T-helper 2 cell treated with Interferon-gamma antibody and Interleukin-4, amounts not matched to agents 5 μg/mL and 100 μg/mL, for 36 hours (primary cell): ENCODE data around the gene ECHDC1.
"Not testable (repeated sequence)": the region's sequence is repeated elsewhere in the genome, so short reads cannot be mapped to it uniquely, and the experiment has no call there.

Experiments used
- DNase-seq: peaks from one replicate; pipeline ENCODE4 v3.0.0; 2021; ENCODE audit warnings: low spot score
- H3K27ac Mint-ChIP-seq: one replicate; pipeline ENCODE4 v1.8.0; 2021; ENCODE audit warnings: mild to moderate bottlenecking, mixed read lengths
- H3K27me3 Mint-ChIP-seq: one replicate; pipeline ENCODE4 v1.8.0; 2021; ENCODE audit warnings: low read depth, mixed read lengths
- H3K36me3 Mint-ChIP-seq: one replicate; pipeline ENCODE4 v1.8.0; 2021; ENCODE audit warnings: low read depth, mixed read lengths
- H3K4me1 Mint-ChIP-seq: one replicate; pipeline ENCODE4 v1.8.0; 2021; ENCODE audit warnings: low read depth, mixed read lengths
- H3K4me3 Mint-ChIP-seq: one replicate; pipeline ENCODE4 v1.8.0; 2022; ENCODE audit warnings: mild to moderate bottlenecking, moderate library complexity, mixed read lengths
- H3K9me3 Mint-ChIP-seq: one replicate; pipeline ENCODE4 v1.8.0; 2021; ENCODE audit warnings: mixed read lengths

The ECHDC1 gene

GRCh38 chr6:127352524-127352923 is 9.1 kb upstream of the ECHDC1 start:
- H3K9me3 Mint-ChIP-seq: peaks cover 40% of the 10 kb centered on the region
- H3K27ac Mint-ChIP-seq: no peak overlapping the region
- no peak overlapping the region for H3K4me3 Mint-ChIP-seq
- DNase-seq: no peak
- H3K4me1 Mint-ChIP-seq: no peaks in the 10 kb centered on the region
- H3K27me3 Mint-ChIP-seq: no peaks in the 10 kb centered on the region
- H3K36me3 Mint-ChIP-seq: peaks cover 3% of the 10 kb centered on the region

- H3K27ac Mint-ChIP-seq: no peak overlapping the region
Measured at GRCh38 chr6:127349980-127350379, 6.6 kb upstream of the ECHDC1 start.

GRCh38 chr6:127348028-127348661 is 4.7 kb upstream of the ECHDC1 start:
- Mint-ChIP-seq H3K36me3 (peaks cover 5% of the 10 kb centered on the region), H3K4me1 (peaks cover 3% of the 10 kb centered on the region), H3K27ac (no peak overlapping the region), H3K9me3 (peaks cover 19% of the 10 kb centered on the region), H3K4me3 (no peak overlapping the region), H3K27me3 (no peaks in the 10 kb centered on the region)
- no peak for DNase-seq

More at GRCh38 chr6:127349980-127350379, 6.6 kb upstream of the ECHDC1 start:
- peaks cover 30% of the 10 kb centered on the region for H3K9me3 Mint-ChIP-seq
- no peaks in the 10 kb centered on the region for H3K27me3 Mint-ChIP-seq
- peaks cover 3% of the 10 kb centered on the region for H3K4me1 Mint-ChIP-seq
- H3K36me3 Mint-ChIP-seq: peaks cover 5% of the 10 kb centered on the region
- DNase-seq: no peak
- no peak overlapping the region for H3K4me3 Mint-ChIP-seq

GRCh38 chr6:127347178-127347577 is 3.8 kb upstream of the ECHDC1 start:
- DNase-seq: no peak
- H3K27ac Mint-ChIP-seq: no peak overlapping the region
- H3K36me3 Mint-ChIP-seq: peaks cover 5% of the 10 kb centered on the region
- H3K4me3 Mint-ChIP-seq: no peak overlapping the region
- H3K4me1 Mint-ChIP-seq: peaks cover 3% of the 10 kb centered on the region
- peaks cover 14% of the 10 kb centered on the region for H3K9me3 Mint-ChIP-seq
- H3K27me3 Mint-ChIP-seq: no peaks in the 10 kb centered on the region

GRCh38 chr6:127345521-127345920 is 2.1 kb upstream of the ECHDC1 start:
- no peak for DNase-seq
- no peak overlapping the region for H3K4me3 Mint-ChIP-seq
- H3K4me1 Mint-ChIP-seq: peaks cover 3% of the 10 kb centered on the region
- H3K36me3 Mint-ChIP-seq: peaks cover 6% of the 10 kb centered on the region
- H3K27ac Mint-ChIP-seq: no peak overlapping the region
- H3K27me3 Mint-ChIP-seq: no peaks in the 10 kb centered on the region
- H3K9me3 Mint-ChIP-seq: peaks cover 8% of the 10 kb centered on the region

GRCh38 chr6:127343809-127344659 is 625 bp upstream of the ECHDC1 start:
- Mint-ChIP-seq H3K27ac (no peak overlapping the region), H3K36me3 (peaks cover 6% of the 10 kb centered on the region), H3K4me3 (no peak overlapping the region), H3K9me3 (no peaks in the 10 kb centered on the region), H3K27me3 (no peaks in the 10 kb centered on the region), H3K4me1 (peaks cover 3% of the 10 kb centered on the region)
- DNase-seq: peak; percentile 9

GRCh38 chr6:127342296-127342945 is 988 bp downstream of the ECHDC1 start:
- DNase-seq: no peak
- H3K27ac Mint-ChIP-seq: no peak overlapping the region
- no peaks in the 10 kb centered on the region for H3K9me3 Mint-ChIP-seq
- H3K4me3 Mint-ChIP-seq: no peak overlapping the region
- H3K36me3 Mint-ChIP-seq: peaks cover 6% of the 10 kb centered on the region
- H3K27me3 Mint-ChIP-seq: no peaks in the 10 kb centered on the region
- H3K4me1 Mint-ChIP-seq: peaks cover 9% of the 10 kb centered on the region

- peaks cover 14% of the 10 kb centered on the region for H3K4me1 Mint-ChIP-seq
- H3K4me3 Mint-ChIP-seq: no peak overlapping the region
- no peaks in the 10 kb centered on the region for H3K27me3 Mint-ChIP-seq
- no peak overlapping the region for H3K27ac Mint-ChIP-seq
- DNase-seq: no peak
- peaks cover 10% of the 10 kb centered on the region for H3K36me3 Mint-ChIP-seq
- H3K9me3 Mint-ChIP-seq: no peaks in the 10 kb centered on the region
Measured at GRCh38 chr6:127341471-127342202, 1.8 kb downstream of the ECHDC1 start.

- H3K36me3 Mint-ChIP-seq: peaks cover 12% of the 10 kb centered on the region
- H3K4me3 Mint-ChIP-seq: no peak overlapping the region
- H3K27ac Mint-ChIP-seq: no peak overlapping the region
Measured at GRCh38 chr6:127340171-127340570, 3.2 kb downstream of the ECHDC1 start.

GRCh38 chr6:127338936-127339335 is 4.5 kb downstream of the ECHDC1 start:
- no peaks in the 10 kb centered on the region for H3K9me3 Mint-ChIP-seq
- H3K36me3 Mint-ChIP-seq: peaks cover 12% of the 10 kb centered on the region
- H3K4me3 Mint-ChIP-seq: no peak overlapping the region
- no peak for DNase-seq
- no peak overlapping the region for H3K27ac Mint-ChIP-seq
- peaks cover 21% of the 10 kb centered on the region for H3K4me1 Mint-ChIP-seq
- H3K27me3 Mint-ChIP-seq: no peaks in the 10 kb centered on the region

More at GRCh38 chr6:127340171-127340570, 3.2 kb downstream of the ECHDC1 start:
- Mint-ChIP-seq H3K9me3 (no peaks in the 10 kb centered on the region), H3K4me1 (peaks cover 12% of the 10 kb centered on the region), H3K27me3 (no peaks in the 10 kb centered on the region)
- DNase-seq: no peak

- H3K27ac Mint-ChIP-seq: no peak overlapping the region
- no peaks in the 10 kb centered on the region for H3K9me3 Mint-ChIP-seq
- no peaks in the 10 kb centered on the region for H3K27me3 Mint-ChIP-seq
- no peak for DNase-seq
- H3K4me3 Mint-ChIP-seq: no peak overlapping the region
- H3K36me3 Mint-ChIP-seq: peaks cover 16% of the 10 kb centered on the region
- H3K4me1 Mint-ChIP-seq: peaks cover 21% of the 10 kb centered on the region
Measured at GRCh38 chr6:127332383-127332961, 10.9 kb downstream of the ECHDC1 start.

- H3K9me3 Mint-ChIP-seq, H3K27me3 Mint-ChIP-seq, DNase-seq, H3K4me3 Mint-ChIP-seq, H3K27ac Mint-ChIP-seq: not testable (repeated sequence)
- Mint-ChIP-seq H3K4me1 (peaks cover 16% of the 10 kb centered on the region), H3K36me3 (peaks cover 17% of the 10 kb centered on the region)
Measured at GRCh38 chr6:127331256-127331655, 12.2 kb downstream of the ECHDC1 start.

- DNase-seq: no peak
- H3K4me1 Mint-ChIP-seq: peaks cover 6% of the 10 kb centered on the region
- H3K4me3 Mint-ChIP-seq: no peak overlapping the region
- peaks cover 31% of the 10 kb centered on the region for H3K36me3 Mint-ChIP-seq
- no peaks in the 10 kb centered on the region for H3K9me3 Mint-ChIP-seq
- no peak overlapping the region for H3K27ac Mint-ChIP-seq
- H3K27me3 Mint-ChIP-seq: no peaks in the 10 kb centered on the region
Measured at GRCh38 chr6:127328043-127328609, 15.3 kb downstream of the ECHDC1 start.
